ENCODE results near the gene TOPBP1. TPM values are rescaled to one million over a fixed set of nuclear protein-coding genes. Genes with fewer than 3 reads are reported as not detected.

The TOPBP1 gene
- total RNA-seq, 1 experiment from 2014 or later = 51.5 TPM

DNA sequence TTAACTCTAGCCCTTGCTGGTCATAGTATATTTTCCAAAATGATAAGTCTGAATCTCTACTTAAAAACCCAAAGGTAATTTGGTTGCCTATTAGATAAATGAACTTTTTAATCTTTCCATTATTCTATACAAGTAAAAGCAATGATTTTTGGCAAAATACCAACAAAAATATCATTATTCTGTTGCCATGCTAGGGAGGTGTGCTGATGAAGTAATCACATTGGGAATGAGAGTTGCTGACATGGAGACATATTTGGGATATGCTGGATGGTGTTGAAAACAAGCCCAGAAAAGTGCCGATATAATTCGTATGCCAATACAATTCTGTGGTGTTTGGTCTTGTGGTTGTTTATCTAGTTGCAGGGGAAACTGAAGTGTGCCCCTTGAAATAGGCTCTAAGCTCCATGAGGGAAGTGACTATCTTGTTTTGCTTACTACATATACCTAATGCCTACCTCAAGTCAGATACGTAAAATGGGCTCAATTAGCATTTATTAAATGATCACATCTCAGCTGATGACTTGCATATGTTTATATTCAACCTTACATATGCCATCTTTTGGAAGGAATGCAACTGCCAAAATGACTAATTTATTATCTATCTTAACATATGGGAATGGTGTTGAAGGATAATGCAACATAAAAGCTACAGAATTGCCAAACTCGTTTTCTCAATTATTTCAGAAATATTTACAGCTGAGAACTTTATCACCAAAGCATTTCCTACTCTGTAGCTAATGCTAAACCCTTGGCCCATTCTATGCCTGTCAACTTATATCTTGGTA lies 5.8 kb downstream of the TOPBP1 start:
- H3K14ac ChIP-seq (ENCODE audit: insufficient read depth, low read length) = no peak overlapping the region
- no peak overlapping the region for H2BK12ac ChIP-seq (ENCODE audit: insufficient read length, low read depth, low read length)
- H3K4me2 ChIP-seq (ENCODE audit: insufficient read depth, insufficient read length, low read length) = no peak overlapping the region
- no peak overlapping the region for H2BK20ac ChIP-seq (ENCODE audit: low read depth, low read length, poor library complexity, severe bottlenecking)
- no peaks in the 10 kb centered on the region for H3K79me1 ChIP-seq (ENCODE audit: insufficient read depth, low read depth, low read length, poor library complexity, severe bottlenecking)
- no peak overlapping the region for H4K5ac ChIP-seq (ENCODE audit: insufficient read length, low read depth, low read length)
- no peak for DNase-seq
- no peak overlapping the region for H4K8ac ChIP-seq (replicated peaks; ENCODE audit: insufficient read length, low read depth, low read length)
- no CpG with 5 or more reads among the region's 4 CpGs for WGBS (ENCODE audit: extremely low coverage, insufficient read length, low lambda C conversion rate)
- no peaks in the 10 kb centered on the region for H3K27me3 ChIP-seq (ENCODE audit: insufficient read depth, low read length)
- no peak overlapping the region for H3K18ac ChIP-seq (ENCODE audit: insufficient read length, low read depth, low read length)
- Mint-ChIP-seq H3K4me3 (no peak overlapping the region), H3K27me3 (ENCODE audit: low read depth) (no peaks in the 10 kb centered on the region), H3K4me1 (peaks cover 10 to 12% of the 10 kb centered on the region in 2 experiments), H3K36me3 (ENCODE audit: insufficient read depth in 1 of 3, low read depth in 3 of 3) (peaks cover 12 to 72% (median 69%) of the 10 kb centered on the region in 3 experiments; a peak in 6 of 7 replicates), H3K27ac (no peak overlapping the region), H3K9me3 (no peaks in the 10 kb centered on the region)
- H2AK5ac ChIP-seq (ENCODE audit: insufficient read length, low read length) = no peak overlapping the region
- H4K20me1 ChIP-seq (ENCODE audit: control insufficient read depth, insufficient read depth, insufficient read length) = no peaks in the 10 kb centered on the region
- no peaks in the 10 kb centered on the region for H3K4me1 ChIP-seq (ENCODE audit: insufficient read depth, low read length)
- no peak overlapping the region for H3K23ac ChIP-seq (ENCODE audit: insufficient read length, low read depth, low read length)
- H2BK120ac ChIP-seq (ENCODE audit: low read depth, low read length, poor library complexity, severe bottlenecking) = no peak overlapping the region
- no peak overlapping the region for H4K91ac ChIP-seq (ENCODE audit: insufficient read length, low read depth, low read length)
- no peaks in the 10 kb centered on the region for H3K79me2 ChIP-seq (ENCODE audit: insufficient read depth, low read length)
- no peak overlapping the region for H3T11ph ChIP-seq (ENCODE audit: low read length)
- H2BK15ac ChIP-seq (ENCODE audit: low read depth, low read length) = no peak overlapping the region
- no peak overlapping the region for H2BK5ac ChIP-seq (ENCODE audit: insufficient read length, low read length)
- H3K9me3 ChIP-seq (ENCODE audit: control insufficient read depth, low read depth, low read length) = no peaks in the 10 kb centered on the region
- no peak overlapping the region for H3K9ac ChIP-seq (ENCODE audit: extremely low read depth, insufficient read length, low read length)
- no peak overlapping the region for H3K27ac ChIP-seq (ENCODE audit: insufficient read length, low read depth, low read length)
- no peaks in the 10 kb centered on the region for H3K23me2 ChIP-seq (ENCODE audit: insufficient read length, low read depth, low read length, poor library complexity, severe bottlenecking)
- TF ChIP-seq CTCF (conservative IDR thresholded peaks at IDR 0.05) = no peak
- H2AFZ ChIP-seq (ENCODE audit: low read length) = no peak overlapping the region
- no peak overlapping the region for H3K4ac ChIP-seq (ENCODE audit: low read depth, low read length)
- no peak overlapping the region for H3K56ac ChIP-seq (ENCODE audit: insufficient read length, low read depth, low read length)

All from H9 (cell line).